ENCODE results near the gene EGLN1.

DNA sequence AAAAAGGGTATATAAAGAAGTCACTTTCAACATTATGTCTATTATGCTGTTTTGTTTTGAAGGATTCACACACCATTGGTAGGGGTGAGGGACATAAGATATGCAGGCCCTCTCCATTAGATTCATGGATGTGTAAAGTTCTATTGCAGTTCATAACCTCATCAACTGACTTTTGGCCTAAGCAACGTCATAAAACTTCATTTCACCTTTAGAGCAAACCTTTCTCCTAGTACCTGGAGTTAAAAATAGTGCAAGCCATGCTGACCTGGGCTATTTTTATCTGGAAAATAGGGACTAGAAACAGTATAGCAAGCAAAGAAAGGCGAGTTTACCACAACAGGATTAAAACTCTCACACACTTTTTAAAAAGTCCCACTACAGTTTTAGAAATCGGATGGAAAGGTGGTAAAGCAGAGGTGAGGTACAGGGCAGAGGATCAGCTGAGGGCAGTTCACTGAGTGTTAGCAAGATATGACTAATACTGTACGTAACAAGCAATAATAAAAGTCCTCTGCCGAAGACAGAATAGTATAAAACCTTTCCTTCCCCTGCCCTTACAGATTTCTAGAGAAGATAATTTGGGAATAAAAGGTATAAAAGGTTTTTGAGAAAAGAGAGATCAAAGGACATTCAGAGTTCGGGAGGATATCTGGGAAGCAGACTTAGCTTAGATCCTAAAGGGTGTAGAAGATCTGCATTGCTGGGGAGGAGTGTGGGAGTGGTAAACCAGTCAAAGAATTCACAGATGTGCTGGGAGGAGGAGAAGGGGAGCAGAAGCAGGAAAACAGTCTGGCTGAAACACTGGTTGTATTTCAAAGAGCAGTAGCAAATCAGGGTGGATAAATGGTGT, 14.3 kb downstream of the EGLN1 start:
- TF ChIP-seq, protein P1, sequence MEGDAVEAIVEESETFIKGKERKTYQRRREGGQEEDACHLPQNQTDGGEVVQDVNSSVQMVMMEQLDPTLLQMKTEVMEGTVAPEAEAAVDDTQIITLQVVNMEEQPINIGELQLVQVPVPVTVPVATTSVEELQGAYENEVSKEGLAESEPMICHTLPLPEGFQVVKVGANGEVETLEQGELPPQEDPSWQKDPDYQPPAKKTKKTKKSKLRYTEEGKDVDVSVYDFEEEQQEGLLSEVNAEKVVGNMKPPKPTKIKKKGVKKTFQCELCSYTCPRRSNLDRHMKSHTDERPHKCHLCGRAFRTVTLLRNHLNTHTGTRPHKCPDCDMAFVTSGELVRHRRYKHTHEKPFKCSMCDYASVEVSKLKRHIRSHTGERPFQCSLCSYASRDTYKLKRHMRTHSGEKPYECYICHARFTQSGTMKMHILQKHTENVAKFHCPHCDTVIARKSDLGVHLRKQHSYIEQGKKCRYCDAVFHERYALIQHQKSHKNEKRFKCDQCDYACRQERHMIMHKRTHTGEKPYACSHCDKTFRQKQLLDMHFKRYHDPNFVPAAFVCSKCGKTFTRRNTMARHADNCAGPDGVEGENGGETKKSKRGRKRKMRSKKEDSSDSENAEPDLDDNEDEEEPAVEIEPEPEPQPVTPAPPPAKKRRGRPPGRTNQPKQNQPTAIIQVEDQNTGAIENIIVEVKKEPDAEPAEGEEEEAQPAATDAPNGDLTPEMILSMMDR (IDR thresholded peaks at IDR 0.05): no peak
- TF ChIP-seq ZFX (IDR thresholded peaks at IDR 0.05; ENCODE audit: borderline replicate concordance): no peak

All from 22Rv1 (cell line).